ENCODE measurements around the gene PLPPR1. TPM values are rescaled to one million over a fixed set of nuclear protein-coding genes. Genes with fewer than 3 reads are reported as not detected.

The PLPPR1 gene
- total RNA-seq, 4 donors from 2014 or later = 0.54 TPM; not detected in 3

GRCh38 chr9:101027236-101027635 lies 1.3 kb upstream of the PLPPR1 start:
- no peaks in the 10 kb centered on the region for H3K9me3 ChIP-seq
- TF ChIP-seq CTCF (IDR thresholded peaks at IDR 0.05) = no peak
- no peak for TF ChIP-seq POLR2A (IDR thresholded peaks at IDR 0.05)
- H3K4me1 ChIP-seq = peaks cover 0 to 12% (median 0%) of the 10 kb centered on the region in 4 donors
- H3K27me3 ChIP-seq = no peaks in the 10 kb centered on the region
- H3K36me3 ChIP-seq = no peaks in the 10 kb centered on the region
- no peak for DNase-seq
- H3K4me3 ChIP-seq = no peak overlapping the region
- H3K27ac ChIP-seq = no peak overlapping the region

GRCh38 chr9:101027733-101028345 lies 688 bp upstream of the PLPPR1 start:
- Histone ChIP-seq H3K9me3 (no peaks in the 10 kb centered on the region), H3K27me3 (no peaks in the 10 kb centered on the region), H3K36me3 (no peaks in the 10 kb centered on the region), H3K27ac (peak overlapping the region in 1 of 4 donors; percentile 41), H3K4me3 (peak overlapping the region in 2 of 4 donors; percentile 54 to 59), H3K4me1 (peaks cover 0 to 12% (median 0%) of the 10 kb centered on the region in 4 donors)
- TF ChIP-seq POLR2A (IDR thresholded peaks at IDR 0.05) = no peak
- DNase-seq = no peak

- DNase-seq = no peak
- H3K27ac ChIP-seq = no peak overlapping the region
- TF ChIP-seq CTCF (IDR thresholded peaks at IDR 0.05) = no peak
- TF ChIP-seq POLR2A (IDR thresholded peaks at IDR 0.05) = no peak
- no peaks in the 10 kb centered on the region for H3K27me3 ChIP-seq
- H3K4me3 ChIP-seq = peak overlapping the region in 2 of 4 donors; percentile 54 to 59
- peaks cover 0 to 12% (median 0%) of the 10 kb centered on the region in 4 donors for H3K4me1 ChIP-seq
- H3K36me3 ChIP-seq = no peaks in the 10 kb centered on the region
- H3K9me3 ChIP-seq = no peaks in the 10 kb centered on the region
Observed at GRCh38 chr9:101029315-101030085, 973 bp downstream of the PLPPR1 start.

GRCh38 chr9:101030086-101030391 lies 1.5 kb downstream of the PLPPR1 start:
- Histone ChIP-seq H3K4me3 (no peak overlapping the region), H3K27me3 (no peaks in the 10 kb centered on the region)
- no peak for TF ChIP-seq CTCF (IDR thresholded peaks at IDR 0.05)
- TF ChIP-seq POLR2A (IDR thresholded peaks at IDR 0.05) = no peak

GRCh38 chr9:101032426-101032825 lies 3.9 kb downstream of the PLPPR1 start:
- Histone ChIP-seq H3K27ac (no peak overlapping the region), H3K4me3 (no peak overlapping the region), H3K4me1 (peaks cover 0 to 12% (median 0%) of the 10 kb centered on the region in 4 donors), H3K27me3 (no peaks in the 10 kb centered on the region), H3K36me3 (no peaks in the 10 kb centered on the region), H3K9me3 (no peaks in the 10 kb centered on the region)
- TF ChIP-seq CTCF (IDR thresholded peaks at IDR 0.05) = no peak
- TF ChIP-seq POLR2A (IDR thresholded peaks at IDR 0.05) = no peak
- DNase-seq = no peak

More at GRCh38 chr9:101030086-101030391, 1.5 kb downstream of the PLPPR1 start:
- Histone ChIP-seq H3K9me3 (no peaks in the 10 kb centered on the region), H3K4me1 (peaks cover 0 to 12% (median 0%) of the 10 kb centered on the region in 4 donors), H3K36me3 (no peaks in the 10 kb centered on the region), H3K27ac (no peak overlapping the region)
- DNase-seq = no peak

- no peaks in the 10 kb centered on the region for H3K9me3 ChIP-seq
- H3K27me3 ChIP-seq = no peaks in the 10 kb centered on the region
- peaks cover 0 to 6% (median 0%) of the 10 kb centered on the region in 4 donors for H3K4me1 ChIP-seq
- H3K27ac ChIP-seq = no peak overlapping the region
- no peak for TF ChIP-seq CTCF (IDR thresholded peaks at IDR 0.05)
- TF ChIP-seq POLR2A (IDR thresholded peaks at IDR 0.05) = no peak
- H3K4me3 ChIP-seq = no peak overlapping the region
- DNase-seq = no peak
- no peaks in the 10 kb centered on the region for H3K36me3 ChIP-seq
Observed at GRCh38 chr9:101034222-101034621, 5.7 kb downstream of the PLPPR1 start.

Data from Peyer's patch (tissue), 4 donors.